B cell (primary cell): Measurements from ENCODE around the gene CBX8. TPM values are rescaled to one million over a fixed set of nuclear protein-coding genes. Genes with fewer than 3 reads are reported as not detected.

Experiments used
- ATAC-seq: fragments of 200-7000 bp; cut with Tn5 transposase; one replicate; pipeline ENCODE4 v1.10.0; 2021; ENCODE audit warnings: low read depth, mild to moderate bottlenecking, moderate number of reproducible peaks, moderate library complexity
- CTCF ChIA-PET: fragments of 350-600 bp; sonication (Branson Sonifier 250); formaldehyde crosslinking; loops from one replicate; lab custom pipeline; 2021; ENCODE audit warnings: antibody characterized with exemption, inconsistent platforms; lab: Charles Lee
- POLR2A ChIA-PET: fragments of 350-600 bp; sonication (Branson Sonifier 250); formaldehyde crosslinking; loops from one replicate; lab custom pipeline; 2021; ENCODE audit warnings: antibody characterized with exemption; lab: Charles Lee
- DNase-seq: peaks from one replicate; pipeline ENCODE4 v3.0.0; 2013
- H2AFZ ChIP-seq: 2 replicates; pipeline ENCODE4 v1.6.1; 2012; ENCODE audit warnings: mild to moderate bottlenecking, low read depth, low read length; ENCODE audit not compliant: insufficient read depth, poor library complexity, severe bottlenecking
- H3K27ac ChIP-seq, 2 donors: 1 replicate in 1 of 2; 2 replicates in 1 of 2; pipeline ENCODE4 v1.5.1; 2012 to 2013; ENCODE audit warnings: low read length in 2 of 2, mild to moderate bottlenecking in 2 of 2, moderate library complexity in 1 of 2
- H3K27me3 ChIP-seq, 4 experiments: fragments of 200-600 bp in 1 of 4; sonication (generic) in 1 of 4; replicated peaks in 1 of 4; 1 replicate in 2 of 4; 2 replicates in 2 of 4; pipeline versions ENCODE4 v1.6.1 to v1.7.0; 2013 to 2016; ENCODE audit warnings: low read length in 3 of 4, mild to moderate bottlenecking in 2 of 4, mixed read lengths in 1 of 4, moderate library complexity in 1 of 4; ENCODE audit not compliant: insufficient read depth in 4 of 4, control insufficient read depth in 3 of 4; ENCODE audit errors: control extremely low read depth in 1 of 4
- H3K36me3 ChIP-seq, 2 experiments: replicated peaks in 1 of 2; 1 replicate in 1 of 2; 2 replicates in 1 of 2; pipeline versions ENCODE4 v1.6.1 to v1.7.1; 2013; ENCODE audit warnings: low read length in 1 of 2; ENCODE audit not compliant: insufficient read depth in 2 of 2, control insufficient read depth in 1 of 2; ENCODE audit errors: control extremely low read depth in 1 of 2, extremely low read depth in 1 of 2
- H3K4me1 ChIP-seq, 2 donors: fragments of 200-600 bp in 1 of 2; sonication (generic) in 1 of 2; 1 replicate in 1 of 2; 2 replicates in 1 of 2; pipeline versions ENCODE4 v1.5.1 to v1.6.1; 2013 to 2017; ENCODE audit warnings: low read length in 2 of 2; ENCODE audit not compliant: control insufficient read depth in 2 of 2, insufficient read depth in 2 of 2
- H3K4me2 ChIP-seq: replicated peaks from 2 replicates; pipeline ENCODE3; 2012; ENCODE audit warnings: mild to moderate bottlenecking, low read depth, low read length; ENCODE audit not compliant: poor library complexity, severe bottlenecking
- H3K4me3 ChIP-seq, 5 experiments: fragments of 200-600 bp in 1 of 5; sonication (generic) in 1 of 5; 1 replicate in 3 of 5; 2 replicates in 2 of 5; pipeline versions ENCODE4 v1.5.1 to v1.7.0; 2011 to 2016; ENCODE audit warnings: low read length in 4 of 5, mild to moderate bottlenecking in 4 of 5, low read depth in 2 of 5, control low read depth in 1 of 5, moderate library complexity in 1 of 5; ENCODE audit not compliant: insufficient read depth in 1 of 5; ENCODE audit errors: control extremely low read depth in 1 of 5, extremely low read depth in 1 of 5
- H3K79me2 ChIP-seq: fragments of 200-600 bp; sonication (generic); one replicate; pipeline ENCODE4 v1.6.0; 2016; ENCODE audit warnings: low read length; ENCODE audit not compliant: control insufficient read depth, insufficient read depth
- H3K9ac ChIP-seq: fragments of 200-600 bp; sonication (generic); 2 replicates; pipeline ENCODE4 v1.6.1; 2017; ENCODE audit warnings: mild to moderate bottlenecking, low read length, moderate library complexity
- H3K9me3 ChIP-seq, 3 donors: one replicate each; pipeline versions ENCODE4 v1.6.1 to v1.7.1; 2013; ENCODE audit warnings: low read length in 2 of 3; ENCODE audit not compliant: control insufficient read depth in 2 of 3, insufficient read depth in 1 of 3; ENCODE audit errors: control extremely low read depth in 1 of 3
- H4K20me1 ChIP-seq: 2 replicates; pipeline ENCODE4 v1.6.0; 2012; ENCODE audit warnings: mild to moderate bottlenecking, low read length; ENCODE audit not compliant: insufficient read depth, control insufficient read depth, poor library complexity, severe bottlenecking
- H3K27ac Mint-ChIP-seq: one replicate; pipeline ENCODE4 v1.8.0; 2021; ENCODE audit warnings: mixed read lengths
- H3K27me3 Mint-ChIP-seq: one replicate; pipeline ENCODE4 v1.8.0; 2021; ENCODE audit warnings: mixed read lengths
- H3K4me1 Mint-ChIP-seq: one replicate; pipeline ENCODE4 v1.8.0; 2021; ENCODE audit warnings: mixed read lengths
- H3K4me3 Mint-ChIP-seq: one replicate; pipeline ENCODE4 v1.8.0; 2021; ENCODE audit warnings: mixed read lengths
- H3K9me3 Mint-ChIP-seq: one replicate; pipeline ENCODE4 v1.8.0; 2022; ENCODE audit warnings: mixed read lengths; ENCODE audit not compliant: insufficient read depth
- EZH2 ChIP-seq: IDR thresholded peaks from 2 replicates; pipeline ENCODE4 v1.6.1; 2012; ENCODE audit warnings: borderline replicate concordance, low read depth, mild to moderate bottlenecking, moderate library complexity, low read length; ENCODE audit not compliant: insufficient read depth, poor library complexity, severe bottlenecking
- WGBS: methylation state at CpG from one replicate; pipeline ENCODE4 v1.1.5; 2013; ENCODE audit warnings: missing lambda C conversion rate; ENCODE audit not compliant: insufficient coverage; 5-methylcytosine and 5-hydroxymethylcytosine counted together
- intact Hi-C: fragments of 100-400 bp; cut with micrococcal nuclease; formaldehyde crosslinking; loops from one replicate; pipeline ENCODE4 v1.10.0; 2022
- polyA plus RNA-seq: library from polyadenylated mRNA; depleted of rRNA; stranded (reverse); fragments of >200 nt; gene quantifications from 2 replicates; pipeline ENCODE4 v1.2.3, GENCODE V29; 2012
- total RNA-seq, 2 donors: library from RNA; stranded (reverse); fragments of 120-200 nt in 1 of 2; gene quantifications; 1 replicate in 1 of 2; 2 replicates in 1 of 2; pipeline versions ENCODE4 v1.2.3 to v1.2.4, GENCODE V29; 2013 to 2022
- TF ChIP-seq, protein P1 (sequence below): fragments of 200-600 bp; IDR thresholded peaks from one replicate; pipeline ENCODE4 v1.8.0; 2022; ENCODE audit warnings: antibody characterized with exemption, mild to moderate bottlenecking

CBX8 gene
- total and polyA plus RNA-seq, 2 donors (not counting 1 experiment from before 2014, with no cell fraction given), result 0.31 to 6.8 TPM

GRCh38 chr17:79811011-79811867 is 14.4 kb upstream of the CBX8 start:
- Mint-ChIP-seq H3K4me3 (peak overlapping the region; percentile 58), H3K27me3 (peaks cover 50% of the 10 kb centered on the region), H3K9me3 (no peaks in the 10 kb centered on the region), H3K4me1 (peaks cover 28% of the 10 kb centered on the region), H3K27ac (peak overlapping the region; percentile 65)
- POLR2A ChIA-PET, result interaction anchor here (0.5 to 3.4 kb wide), 6 partner anchors 10 to 1587 kb away, joined by 3 to 10 read pairs (median 8); partner anchors contain the start of genes CBX4 and CBX8
- H3K4me2 ChIP-seq, result peak overlapping the region; percentile 68
- peak overlapping the region in 1 of 5 experiments; percentile 25 for H3K4me3 ChIP-seq
- DNase-seq (peak; percentile 64), ATAC-seq (no peak)
- H3K9ac ChIP-seq, result no peak overlapping the region
- no peak overlapping the region for H2AFZ ChIP-seq
- TF ChIP-seq, protein P1, sequence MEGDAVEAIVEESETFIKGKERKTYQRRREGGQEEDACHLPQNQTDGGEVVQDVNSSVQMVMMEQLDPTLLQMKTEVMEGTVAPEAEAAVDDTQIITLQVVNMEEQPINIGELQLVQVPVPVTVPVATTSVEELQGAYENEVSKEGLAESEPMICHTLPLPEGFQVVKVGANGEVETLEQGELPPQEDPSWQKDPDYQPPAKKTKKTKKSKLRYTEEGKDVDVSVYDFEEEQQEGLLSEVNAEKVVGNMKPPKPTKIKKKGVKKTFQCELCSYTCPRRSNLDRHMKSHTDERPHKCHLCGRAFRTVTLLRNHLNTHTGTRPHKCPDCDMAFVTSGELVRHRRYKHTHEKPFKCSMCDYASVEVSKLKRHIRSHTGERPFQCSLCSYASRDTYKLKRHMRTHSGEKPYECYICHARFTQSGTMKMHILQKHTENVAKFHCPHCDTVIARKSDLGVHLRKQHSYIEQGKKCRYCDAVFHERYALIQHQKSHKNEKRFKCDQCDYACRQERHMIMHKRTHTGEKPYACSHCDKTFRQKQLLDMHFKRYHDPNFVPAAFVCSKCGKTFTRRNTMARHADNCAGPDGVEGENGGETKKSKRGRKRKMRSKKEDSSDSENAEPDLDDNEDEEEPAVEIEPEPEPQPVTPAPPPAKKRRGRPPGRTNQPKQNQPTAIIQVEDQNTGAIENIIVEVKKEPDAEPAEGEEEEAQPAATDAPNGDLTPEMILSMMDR, result peak; percentile 17
- no peak for TF ChIP-seq EZH2
- CTCF ChIA-PET, result interaction anchor here (0.7 to 3.6 kb wide), 10 partner anchors 7 to 161 kb away, joined by 3 to 21 read pairs (median 6); partner anchors contain the start of genes CBX4 and CBX8
- H3K36me3 ChIP-seq, result no peaks in the 10 kb centered on the region
- H3K4me1 ChIP-seq, result peaks cover 47 to 72% of the 10 kb centered on the region in 2 donors
- no peaks in the 10 kb centered on the region for H3K79me2 ChIP-seq
- intact Hi-C loops, result loop anchor here (2.0 kb wide), 2 partner anchors 14 to 34 kb away; partner anchors contain the start of gene CBX8
- 3% methylated on average over 55 of the region's 66 CpGs for WGBS
- no peak overlapping the region for H3K27ac ChIP-seq
- H4K20me1 ChIP-seq, result peaks cover 59% of the 10 kb centered on the region
- H3K27me3 ChIP-seq, result peaks cover 0 to 90% (median 73%) of the 10 kb centered on the region in 4 experiments
- peaks cover 0 to 77% (median 0%) of the 10 kb centered on the region in 3 donors for H3K9me3 ChIP-seq
